ENCODE measurements around the gene AVP.
"Not testable (repeated sequence)": the region's sequence is repeated elsewhere in the genome, so short reads cannot be mapped to it uniquely, and the experiment has no call there.

AVP gene

DNA sequence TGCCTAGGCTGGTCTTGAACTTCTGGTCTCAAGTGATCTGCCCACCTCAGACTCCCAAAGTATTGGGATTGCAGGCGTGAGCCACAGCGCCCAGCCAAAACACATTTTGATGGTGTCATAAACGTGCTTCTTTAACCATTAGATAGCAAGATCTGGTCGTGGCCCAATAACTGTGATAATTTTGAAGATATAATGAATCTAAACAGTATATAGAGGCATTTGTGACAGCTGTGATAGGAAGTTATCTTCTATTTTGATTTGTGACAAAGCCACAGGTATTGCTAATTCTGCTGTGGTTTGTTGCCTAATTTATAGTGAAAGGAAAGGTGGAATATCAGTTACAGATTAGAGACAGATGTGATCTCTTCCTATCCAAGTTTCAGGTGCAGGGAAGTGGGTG, 13.8 kb downstream of the AVP start:
- Histone ChIP-seq H3K27me3 (ENCODE audit: insufficient read depth, low read length) (peaks cover 25% of the 10 kb centered on the region), H3K79me2 (ENCODE audit: control insufficient read depth, insufficient read depth, low read length, unreplicated experiment) (no peaks in the 10 kb centered on the region), H3K36me3 (ENCODE audit: insufficient read depth, low read length) (no peaks in the 10 kb centered on the region), H3K27ac (ENCODE audit: low read depth, low read length) (no peak overlapping the region), H3K4me3 (ENCODE audit: low read depth, low read length) (no peak overlapping the region), H3K4me1 (ENCODE audit: control insufficient read depth, insufficient read depth, low read length, unreplicated experiment) (peaks cover 10% of the 10 kb centered on the region), H2AFZ (ENCODE audit: low read length, unreplicated experiment) (no peak overlapping the region)

DNA sequence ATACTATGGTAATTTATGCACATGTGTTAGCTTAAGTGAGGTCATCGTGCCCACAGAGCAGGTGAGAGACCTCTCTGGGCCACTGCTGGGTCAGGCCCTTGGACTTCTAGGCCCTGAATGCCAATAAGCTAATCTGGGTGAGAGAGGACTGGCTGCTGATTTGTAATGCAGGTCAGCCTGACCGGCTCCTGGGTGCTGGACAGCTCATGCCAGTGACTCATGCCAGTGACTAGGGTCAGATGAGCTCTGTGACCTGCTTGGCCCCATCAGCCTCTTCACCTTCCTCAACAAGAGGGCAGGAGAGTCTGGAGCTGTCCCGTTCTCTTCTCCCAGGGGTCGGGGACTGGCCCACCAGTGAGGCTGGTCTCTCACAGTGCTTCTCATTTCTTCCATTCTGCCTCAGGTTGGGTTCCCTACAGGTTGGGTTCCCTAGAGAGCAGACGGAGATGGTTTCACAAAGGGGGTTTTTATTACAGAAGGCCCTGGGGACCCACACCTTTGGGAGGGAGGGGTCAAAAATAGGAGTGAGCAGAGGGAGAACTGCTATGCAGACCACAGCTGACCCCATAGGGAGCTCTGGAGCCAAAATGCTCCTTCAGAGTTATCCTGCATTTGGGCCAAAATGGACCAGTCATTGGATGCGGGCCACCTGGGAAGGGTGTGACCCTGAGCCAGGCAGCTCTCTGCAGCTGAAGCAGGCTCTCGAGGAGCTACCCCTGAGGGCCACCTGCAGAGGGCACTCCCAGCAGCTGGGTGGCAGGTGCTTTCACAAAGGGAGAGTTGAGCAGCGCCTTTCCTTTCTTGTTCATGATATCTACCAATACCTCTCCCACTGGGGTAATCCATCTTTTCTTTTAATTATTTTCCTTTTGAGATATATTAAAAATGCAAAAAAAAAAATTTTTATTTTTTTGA, 15.3 kb downstream of the AVP start:
- Histone ChIP-seq H3K4me1 (ENCODE audit: control insufficient read depth, insufficient read depth, low read length, unreplicated experiment) (peaks cover 10% of the 10 kb centered on the region), H3K79me2 (ENCODE audit: control insufficient read depth, insufficient read depth, low read length, unreplicated experiment) (no peaks in the 10 kb centered on the region), H3K27ac (ENCODE audit: low read depth, low read length) (no peak overlapping the region)

DNA sequence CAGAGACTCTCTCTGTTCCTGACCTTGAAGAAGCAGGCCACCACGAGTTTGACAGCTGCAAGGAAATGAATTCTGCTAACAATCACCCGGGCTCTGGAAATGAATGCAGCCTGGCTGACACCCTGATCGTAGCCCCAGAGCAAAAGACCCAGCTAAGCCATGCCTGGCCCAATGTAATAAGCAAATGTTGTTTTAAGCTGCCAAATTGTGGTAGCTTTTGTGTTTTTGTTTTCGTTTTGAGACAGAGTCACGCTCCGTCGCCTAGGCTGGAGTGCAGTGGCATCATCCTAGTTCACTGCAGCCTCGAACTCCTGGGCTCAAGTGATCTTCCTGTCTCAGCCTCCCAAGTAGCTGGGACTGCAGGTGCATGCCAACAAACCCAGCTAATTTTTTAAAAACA, 16.4 kb downstream of the AVP start:
- Histone ChIP-seq H3K36me3 (ENCODE audit: insufficient read depth, low read length) (no peaks in the 10 kb centered on the region), H2AFZ (ENCODE audit: low read length, unreplicated experiment) (no peak overlapping the region), H3K27ac (ENCODE audit: low read depth, low read length) (no peak overlapping the region), H3K4me3 (ENCODE audit: low read depth, low read length) (no peak overlapping the region), H3K4me1 (ENCODE audit: control insufficient read depth, insufficient read depth, low read length, unreplicated experiment) (peaks cover 10% of the 10 kb centered on the region), H3K27me3 (ENCODE audit: insufficient read depth, low read length) (peaks cover 25% of the 10 kb centered on the region), H3K79me2 (ENCODE audit: control insufficient read depth, insufficient read depth, low read length, unreplicated experiment) (no peaks in the 10 kb centered on the region)

More for the DNA sequence above, 15.3 kb downstream of the AVP start:
- Histone ChIP-seq H3K27me3 (ENCODE audit: insufficient read depth, low read length) (peaks cover 25% of the 10 kb centered on the region), H3K36me3 (ENCODE audit: insufficient read depth, low read length) (no peaks in the 10 kb centered on the region), H2AFZ (ENCODE audit: low read length, unreplicated experiment) (no peak overlapping the region), H3K4me3 (ENCODE audit: low read depth, low read length) (no peak overlapping the region)

DNA sequence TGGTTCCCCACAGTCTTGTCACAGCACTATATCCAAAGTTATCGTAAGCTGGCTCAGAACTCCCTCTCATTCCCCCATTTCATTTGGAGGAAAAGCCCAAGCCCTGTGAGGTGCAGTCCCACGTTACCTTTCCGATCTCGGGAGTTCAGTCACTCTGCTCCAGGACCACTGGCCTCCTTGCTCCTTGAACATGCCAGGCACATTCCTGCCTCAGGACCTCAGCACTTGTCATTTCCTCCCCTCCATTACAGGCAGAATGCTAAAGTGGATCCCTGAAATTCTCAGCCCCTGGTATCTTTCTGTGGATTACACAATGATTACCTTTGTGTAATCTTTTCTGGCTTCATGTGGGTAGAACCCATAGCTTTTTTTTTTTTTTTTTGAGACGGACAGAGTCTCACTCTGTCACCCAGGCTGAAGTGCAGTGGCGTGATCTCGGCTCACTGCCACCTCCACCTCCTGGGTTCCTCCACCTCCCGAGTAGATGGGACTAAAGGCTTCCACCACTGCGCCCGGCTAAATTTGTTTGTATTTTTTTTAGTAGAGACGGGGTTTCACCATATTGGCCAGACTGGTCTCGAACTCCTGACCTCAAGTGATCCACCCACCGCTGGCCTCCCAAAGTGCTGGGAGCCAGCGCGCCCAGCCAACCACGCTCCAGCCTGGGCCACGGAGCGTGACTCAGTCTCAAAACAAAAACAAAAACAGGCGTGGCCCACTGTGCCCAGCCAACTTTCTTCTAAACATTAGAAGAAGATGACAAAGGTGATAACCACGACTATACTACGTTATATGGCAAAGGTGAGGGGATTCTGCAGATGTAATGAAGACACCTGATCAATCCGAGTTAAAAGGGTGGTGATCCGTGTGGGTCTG, 17.1 kb downstream of the AVP start:
- Histone ChIP-seq H3K27me3 (ENCODE audit: insufficient read depth, low read length) (peaks cover 19% of the 10 kb centered on the region), H3K27ac (ENCODE audit: low read depth, low read length) (no peak overlapping the region), H3K36me3 (ENCODE audit: insufficient read depth, low read length) (no peaks in the 10 kb centered on the region), H3K79me2 (ENCODE audit: control insufficient read depth, insufficient read depth, low read length, unreplicated experiment) (no peaks in the 10 kb centered on the region), H3K4me1 (ENCODE audit: control insufficient read depth, insufficient read depth, low read length, unreplicated experiment) (peaks cover 10% of the 10 kb centered on the region), H2AFZ (ENCODE audit: low read length, unreplicated experiment) (no peak overlapping the region), H3K4me3 (ENCODE audit: low read depth, low read length) (no peak overlapping the region)

DNA sequence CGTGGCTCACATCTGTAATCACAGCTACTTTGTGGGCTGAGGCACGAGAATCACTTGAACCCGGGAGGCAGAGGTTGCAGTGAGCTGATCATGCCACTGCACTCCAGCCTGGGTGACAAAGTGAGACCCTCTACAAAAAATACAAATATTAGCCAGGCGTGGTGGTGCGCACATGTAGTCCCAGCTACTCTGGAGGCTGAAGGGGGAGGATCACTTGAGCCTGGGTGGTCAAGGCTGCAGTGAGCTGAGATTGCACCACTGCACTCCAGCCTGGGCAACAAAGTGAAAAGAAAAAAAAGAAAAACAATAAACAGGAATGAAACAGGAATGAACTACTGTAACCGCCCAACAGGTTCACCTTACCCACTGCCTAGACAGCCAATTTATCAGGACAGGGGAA, 20.4 kb downstream of the AVP start:
- not testable (repeated sequence) for H3K27me3 ChIP-seq (ENCODE audit: insufficient read depth, low read length); H3K79me2 ChIP-seq (ENCODE audit: control insufficient read depth, insufficient read depth, low read length, unreplicated experiment); H3K4me3 ChIP-seq (ENCODE audit: low read depth, low read length); H3K27ac ChIP-seq (ENCODE audit: low read depth, low read length); H3K36me3 ChIP-seq (ENCODE audit: insufficient read depth, low read length); H2AFZ ChIP-seq (ENCODE audit: low read length, unreplicated experiment)
- H3K4me1 ChIP-seq (ENCODE audit: control insufficient read depth, insufficient read depth, low read length, unreplicated experiment) = peaks cover 10% of the 10 kb centered on the region

DNA sequence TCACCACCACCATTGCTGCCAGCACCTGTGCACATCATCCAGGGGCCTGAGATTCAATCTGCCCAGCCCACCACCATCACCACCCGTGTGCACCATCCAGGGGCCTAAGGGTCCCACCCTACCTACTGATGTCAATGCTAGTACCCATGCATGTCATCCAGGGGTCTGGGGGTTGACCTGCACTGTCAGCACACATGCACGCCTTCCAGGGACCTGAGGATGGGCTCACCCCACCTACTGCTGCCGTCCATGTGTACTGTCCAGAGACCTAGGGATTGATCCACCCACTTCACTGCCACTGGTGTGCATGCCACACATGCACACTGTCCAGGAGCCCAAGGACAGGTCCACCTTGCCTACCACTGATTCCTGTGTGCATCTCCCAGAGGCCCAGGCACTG, 25.0 kb downstream of the AVP start:
- Histone ChIP-seq H3K4me1 (ENCODE audit: control insufficient read depth, insufficient read depth, low read length, unreplicated experiment) (no peaks in the 10 kb centered on the region), H3K27ac (ENCODE audit: low read depth, low read length) (no peak overlapping the region), H3K36me3 (ENCODE audit: insufficient read depth, low read length) (no peaks in the 10 kb centered on the region), H2AFZ (ENCODE audit: low read length, unreplicated experiment) (no peak overlapping the region), H3K4me3 (ENCODE audit: low read depth, low read length) (no peak overlapping the region), H3K79me2 (ENCODE audit: control insufficient read depth, insufficient read depth, low read length, unreplicated experiment) (no peaks in the 10 kb centered on the region), H3K27me3 (ENCODE audit: insufficient read depth, low read length) (no peaks in the 10 kb centered on the region)

DNA sequence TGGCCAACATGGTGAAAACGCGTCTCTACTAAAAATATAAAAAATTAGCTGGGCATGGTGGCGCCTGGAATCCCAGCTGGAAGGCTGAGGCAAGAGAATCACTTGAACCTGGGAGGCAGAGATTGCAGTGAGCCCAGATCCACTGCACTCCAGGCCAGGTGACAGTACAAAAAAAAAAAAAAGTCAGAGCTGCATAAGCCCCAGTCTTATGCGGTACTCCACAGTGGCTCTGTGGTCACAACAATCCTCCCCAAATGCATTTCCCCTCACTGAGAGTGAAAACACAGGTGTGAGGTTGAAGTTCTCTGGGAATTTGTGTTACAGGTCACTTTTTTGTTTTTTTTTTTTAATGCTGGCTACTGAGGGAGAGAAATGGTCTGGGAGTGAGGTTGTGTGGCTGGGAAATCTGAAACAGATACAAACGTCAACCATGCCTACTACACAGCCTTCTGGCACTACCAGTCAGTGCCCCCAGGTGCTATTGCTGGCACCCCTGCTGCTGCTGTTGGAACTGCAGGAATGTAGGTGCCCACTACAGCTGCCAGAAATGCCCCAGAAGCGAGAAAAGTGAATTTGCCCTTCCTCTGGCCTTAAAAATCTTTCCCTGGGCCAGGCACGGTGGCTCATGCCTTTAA, 33.0 kb downstream of the AVP start:
- Histone ChIP-seq H3K4me1 (ENCODE audit: control insufficient read depth, insufficient read depth, low read length, unreplicated experiment) (no peaks in the 10 kb centered on the region), H3K27ac (ENCODE audit: low read depth, low read length) (no peak overlapping the region), H3K36me3 (ENCODE audit: insufficient read depth, low read length) (peaks cover 5% of the 10 kb centered on the region; the same call in 1 of the 2 replicates), H3K4me3 (ENCODE audit: low read depth, low read length) (no peak overlapping the region), H3K27me3 (ENCODE audit: insufficient read depth, low read length) (no peaks in the 10 kb centered on the region), H3K79me2 (ENCODE audit: control insufficient read depth, insufficient read depth, low read length, unreplicated experiment) (peaks cover 9% of the 10 kb centered on the region), H2AFZ (ENCODE audit: low read length, unreplicated experiment) (no peak overlapping the region)

DNA sequence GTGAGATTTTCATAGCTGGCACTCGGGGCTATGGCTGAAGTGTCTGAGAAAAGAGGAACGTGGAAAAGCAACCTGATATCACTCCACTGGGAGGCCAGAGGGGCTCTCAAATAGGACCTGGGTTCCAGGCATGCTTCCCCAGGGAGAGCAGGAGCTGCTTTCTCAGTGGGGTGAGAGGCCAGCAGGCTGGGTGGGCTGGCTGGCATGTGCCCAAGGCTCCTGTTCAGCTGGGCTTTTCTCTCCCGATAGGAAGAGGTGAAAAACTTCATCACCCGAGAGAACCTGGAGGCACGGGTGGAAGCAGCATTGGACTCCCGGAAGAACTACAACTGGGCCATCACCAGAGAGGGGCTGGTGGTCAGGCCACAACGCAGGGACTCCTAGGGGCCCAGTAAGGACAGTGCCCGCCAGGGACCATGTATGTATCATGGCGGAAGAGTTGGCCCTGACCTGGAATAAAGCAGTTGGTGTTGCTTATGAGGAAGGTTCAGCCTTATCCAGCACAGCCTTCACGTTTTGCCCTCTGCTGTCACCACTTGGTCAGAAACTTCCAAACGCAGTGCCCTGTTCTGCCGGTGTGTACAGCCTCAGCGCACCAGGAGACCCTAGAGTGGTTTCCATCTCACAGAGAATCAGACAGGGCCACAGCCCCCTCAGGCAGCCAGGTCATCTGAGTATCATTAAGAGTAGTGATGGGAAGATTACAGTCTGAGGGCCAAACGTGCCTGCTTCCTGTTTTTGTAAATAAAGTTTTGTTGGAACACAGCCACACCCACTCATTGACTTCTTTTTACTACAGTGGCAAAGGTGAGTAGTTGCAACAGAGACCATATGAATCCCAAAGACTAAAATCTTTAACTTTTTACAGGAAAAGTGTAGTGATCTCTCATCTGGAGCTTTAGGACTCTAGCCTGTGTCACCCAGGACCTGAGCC, 36.8 kb downstream of the AVP start:
- no peak overlapping the region for H2AFZ ChIP-seq (ENCODE audit: low read length, unreplicated experiment)
- no peak overlapping the region for H3K27ac ChIP-seq (ENCODE audit: low read depth, low read length)
- no peaks in the 10 kb centered on the region for H3K4me1 ChIP-seq (ENCODE audit: control insufficient read depth, insufficient read depth, low read length, unreplicated experiment)
- peaks cover 5% of the 10 kb centered on the region; the same call in 1 of the 2 replicates for H3K36me3 ChIP-seq (ENCODE audit: insufficient read depth, low read length)
- H3K79me2 ChIP-seq (ENCODE audit: control insufficient read depth, insufficient read depth, low read length, unreplicated experiment) = peaks cover 10% of the 10 kb centered on the region
- no peak overlapping the region for H3K4me3 ChIP-seq (ENCODE audit: low read depth, low read length)
- H3K27me3 ChIP-seq (ENCODE audit: insufficient read depth, low read length) = no peaks in the 10 kb centered on the region

DNA sequence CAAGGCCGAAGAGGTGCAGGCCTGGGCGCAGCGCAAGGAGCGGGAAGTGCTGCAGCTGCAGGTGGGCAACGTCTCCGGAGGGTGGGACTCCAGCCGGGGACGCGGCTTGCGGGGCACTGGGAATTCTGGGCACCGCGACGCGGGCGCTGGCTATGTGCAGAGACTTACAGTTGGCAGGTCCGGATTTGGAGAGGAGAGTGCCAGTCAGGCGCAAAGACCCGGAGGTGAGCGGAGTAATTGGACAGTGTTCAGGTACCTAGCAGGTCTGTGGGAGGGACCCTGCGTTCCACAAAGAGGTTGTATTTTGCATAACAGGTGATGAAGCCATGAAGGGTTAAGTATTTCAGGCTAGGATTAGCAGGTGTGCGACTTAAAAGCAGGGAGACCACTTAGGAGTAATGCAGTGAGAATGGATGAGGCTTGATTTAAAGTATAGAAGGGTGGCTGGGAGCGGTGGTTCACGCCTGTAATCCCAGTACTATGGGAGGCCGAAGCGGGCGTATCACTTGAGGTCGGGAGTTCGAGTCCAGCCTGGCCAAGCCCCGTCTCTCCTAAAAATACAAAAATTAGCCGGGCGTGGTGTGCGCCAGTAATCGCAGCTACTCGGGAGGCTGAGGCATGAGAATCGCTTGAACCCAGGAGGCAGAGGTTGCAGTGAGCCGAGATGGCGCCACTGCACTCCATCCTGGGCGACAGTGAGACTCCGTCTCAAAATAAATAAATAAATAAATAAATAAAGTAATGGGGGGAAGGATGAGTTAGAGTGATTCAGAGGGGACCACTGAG, 37.7 kb downstream of the AVP start:
- H3K79me2 ChIP-seq (ENCODE audit: control insufficient read depth, insufficient read depth, low read length, unreplicated experiment) = peaks cover 10% of the 10 kb centered on the region
- no peaks in the 10 kb centered on the region for H3K27me3 ChIP-seq (ENCODE audit: insufficient read depth, low read length)
- peak overlapping the region; percentile 94 for H3K4me3 ChIP-seq (ENCODE audit: low read depth, low read length)
- no peak overlapping the region for H3K27ac ChIP-seq (ENCODE audit: low read depth, low read length)
- peaks cover 3% of the 10 kb centered on the region for H3K4me1 ChIP-seq (ENCODE audit: control insufficient read depth, insufficient read depth, low read length, unreplicated experiment)
- peaks cover 5% of the 10 kb centered on the region; the same call in 1 of the 2 replicates for H3K36me3 ChIP-seq (ENCODE audit: insufficient read depth, low read length)
- H2AFZ ChIP-seq (ENCODE audit: low read length, unreplicated experiment) = peak overlapping the region; percentile 93

Measured in ACC112 (cell line).